ENCODE data around the gene SLC4A5.
"Not testable (repeated sequence)": the region's sequence is repeated elsewhere in the genome, so short reads cannot be mapped to it uniquely, and the experiment has no call there.

Gene SLC4A5

GRCh38 chr2:74232426-74232825 lies 110.8 kb downstream of the SLC4A5 start:
- DNase-seq (ENCODE audit: low read depth) = no peak

GRCh38 chr2:74229865-74230264 lies 113.4 kb downstream of the SLC4A5 start:
- DNase-seq (ENCODE audit: low read depth) = not testable (repeated sequence)

- no peak for DNase-seq (ENCODE audit: low read depth)
Observed at GRCh38 chr2:74228772-74229171, 114.4 kb downstream of the SLC4A5 start.

GRCh38 chr2:74227646-74228045 lies 115.6 kb downstream of the SLC4A5 start:
- DNase-seq (ENCODE audit: low read depth) = no peak

- DNase-seq (ENCODE audit: low read depth) = no peak
Observed at GRCh38 chr2:74226648-74227213, 116.5 kb downstream of the SLC4A5 start.

- DNase-seq (ENCODE audit: low read depth) = no peak
Observed at GRCh38 chr2:74225698-74226459, 117.3 kb downstream of the SLC4A5 start.

- DNase-seq (ENCODE audit: low read depth) = no peak
Observed at GRCh38 chr2:74223941-74224770, 119.1 kb downstream of the SLC4A5 start.

- DNase-seq (ENCODE audit: low read depth) = no peak
Observed at GRCh38 chr2:74222300-74222650, 120.9 kb downstream of the SLC4A5 start.

GRCh38 chr2:74221604-74222299 lies 121.5 kb downstream of the SLC4A5 start:
- no peak for DNase-seq (ENCODE audit: low read depth)

GRCh38 chr2:74221091-74221490 lies 122.1 kb downstream of the SLC4A5 start:
- DNase-seq (ENCODE audit: low read depth) = no peak

GRCh38 chr2:74219846-74220486 lies 123.2 kb downstream of the SLC4A5 start:
- DNase-seq (ENCODE audit: low read depth) = no peak

- no peak for DNase-seq (ENCODE audit: low read depth)
Observed at GRCh38 chr2:74216642-74217041, 126.6 kb downstream of the SLC4A5 start.

- not testable (repeated sequence) for DNase-seq (ENCODE audit: low read depth)
Observed at GRCh38 chr2:74215771-74216170, 127.4 kb downstream of the SLC4A5 start.

- no peak for DNase-seq (ENCODE audit: low read depth)
Observed at GRCh38 chr2:74212702-74213410, 130.4 kb downstream of the SLC4A5 start.

- no peak for DNase-seq (ENCODE audit: low read depth)
Observed at GRCh38 chr2:74206180-74206688, 137.0 kb downstream of the SLC4A5 start.

- no peak for DNase-seq (ENCODE audit: low read depth)
Observed at GRCh38 chr2:74205596-74205995, 137.6 kb downstream of the SLC4A5 start.

GRCh38 chr2:74205113-74205512 lies 138.1 kb downstream of the SLC4A5 start:
- DNase-seq (ENCODE audit: low read depth) = no peak

GRCh38 chr2:74204436-74204835 lies 138.8 kb downstream of the SLC4A5 start:
- no peak for DNase-seq (ENCODE audit: low read depth)

- no peak for DNase-seq (ENCODE audit: low read depth)
Observed at GRCh38 chr2:74201596-74201995, 141.6 kb downstream of the SLC4A5 start.

GRCh38 chr2:74201196-74201595 lies 142.0 kb downstream of the SLC4A5 start:
- DNase-seq (ENCODE audit: low read depth) = no peak

- DNase-seq (ENCODE audit: low read depth) = no peak
Observed at GRCh38 chr2:74199871-74200305, 143.3 kb downstream of the SLC4A5 start.
